ENCODE data around the gene CENPP.

The CENPP gene

DNA sequence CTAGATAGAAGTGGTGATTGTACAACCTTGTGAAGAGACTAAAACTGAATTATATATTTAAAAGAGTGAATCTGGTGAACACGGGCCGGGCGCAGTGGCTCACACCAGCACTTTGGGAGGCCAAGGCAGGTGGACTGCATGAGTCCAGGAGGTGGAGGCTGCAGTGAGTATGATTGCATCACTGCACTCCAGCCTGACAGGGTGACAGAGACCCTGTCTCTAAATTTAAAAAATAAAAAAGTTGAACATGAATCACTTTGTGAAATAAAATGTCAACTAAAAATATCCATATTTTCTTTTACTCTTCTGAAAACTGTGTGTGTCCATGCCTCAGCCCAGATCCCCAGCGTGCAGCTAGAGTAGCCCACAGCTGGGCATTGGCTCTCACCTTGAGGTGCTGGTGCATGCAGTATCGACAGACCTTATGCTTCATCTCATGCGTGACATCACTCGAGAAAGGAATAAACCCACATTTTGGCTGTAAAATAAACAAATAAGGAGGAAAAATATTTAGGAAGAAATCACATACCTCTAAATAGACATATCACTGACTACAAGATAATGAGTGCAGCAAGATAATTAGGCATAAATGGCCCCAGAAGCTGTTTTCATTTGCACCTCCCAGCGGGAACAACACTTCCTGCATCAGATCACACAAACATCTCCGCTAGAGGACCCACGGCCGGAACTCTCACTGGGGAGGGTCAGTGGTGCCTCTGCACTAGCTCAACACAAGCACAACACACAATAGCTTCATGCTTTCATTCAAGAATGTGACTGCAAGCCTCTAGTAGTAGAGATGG is 322.1 kb downstream of the CENPP start:
- TF ChIP-seq, protein P1, sequence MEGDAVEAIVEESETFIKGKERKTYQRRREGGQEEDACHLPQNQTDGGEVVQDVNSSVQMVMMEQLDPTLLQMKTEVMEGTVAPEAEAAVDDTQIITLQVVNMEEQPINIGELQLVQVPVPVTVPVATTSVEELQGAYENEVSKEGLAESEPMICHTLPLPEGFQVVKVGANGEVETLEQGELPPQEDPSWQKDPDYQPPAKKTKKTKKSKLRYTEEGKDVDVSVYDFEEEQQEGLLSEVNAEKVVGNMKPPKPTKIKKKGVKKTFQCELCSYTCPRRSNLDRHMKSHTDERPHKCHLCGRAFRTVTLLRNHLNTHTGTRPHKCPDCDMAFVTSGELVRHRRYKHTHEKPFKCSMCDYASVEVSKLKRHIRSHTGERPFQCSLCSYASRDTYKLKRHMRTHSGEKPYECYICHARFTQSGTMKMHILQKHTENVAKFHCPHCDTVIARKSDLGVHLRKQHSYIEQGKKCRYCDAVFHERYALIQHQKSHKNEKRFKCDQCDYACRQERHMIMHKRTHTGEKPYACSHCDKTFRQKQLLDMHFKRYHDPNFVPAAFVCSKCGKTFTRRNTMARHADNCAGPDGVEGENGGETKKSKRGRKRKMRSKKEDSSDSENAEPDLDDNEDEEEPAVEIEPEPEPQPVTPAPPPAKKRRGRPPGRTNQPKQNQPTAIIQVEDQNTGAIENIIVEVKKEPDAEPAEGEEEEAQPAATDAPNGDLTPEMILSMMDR (IDR thresholded peaks at IDR 0.05; ENCODE audit: control extremely low read depth, extremely low read depth, low read depth, missing control alignments): no peak
- CTCF ChIA-PET: interaction anchor here (0.8 to 1.2 kb wide), 4 partner anchors 9 to 461 kb away, joined by 3 read pairs; no protein-coding TSS in a partner anchor
- no peak for DNase-seq (ENCODE audit: extremely low spot score)
- POLR2A ChIA-PET: no interaction called here

- ChIA-PET POLR2A (no interaction called here), CTCF (interaction anchor here (0.7 to 1.2 kb wide), 6 partner anchors 9 to 507 kb away, joined by 3 read pairs; no protein-coding TSS in a partner anchor)
- TF ChIP-seq, protein P1 (IDR thresholded peaks at IDR 0.05; ENCODE audit: control extremely low read depth, extremely low read depth, low read depth, missing control alignments): no peak
- no peak for DNase-seq (ENCODE audit: extremely low spot score)
Observed at GRCh38 chr9:92648474-92648971, 322.8 kb downstream of the CENPP start.

DNA sequence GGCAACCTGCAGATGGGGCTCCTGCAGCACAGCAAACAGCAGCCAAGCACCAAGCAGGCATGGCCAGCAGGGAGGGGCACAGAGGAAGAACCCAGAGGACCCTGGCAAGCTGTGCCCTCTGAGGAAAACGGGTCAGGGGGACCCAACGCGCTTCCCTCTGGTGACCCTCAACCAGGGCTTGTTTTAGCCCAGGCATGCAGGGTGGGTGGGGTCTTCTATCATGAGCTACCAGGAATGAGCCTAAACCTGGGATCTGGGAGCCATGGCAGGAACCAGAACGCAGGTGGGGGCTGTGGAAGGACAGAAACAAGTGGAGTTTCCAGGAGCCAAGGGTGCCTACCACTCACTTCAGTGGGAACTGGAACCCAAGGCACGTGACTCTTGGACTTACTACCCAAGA is 323.3 kb downstream of the CENPP start:
- no peak for DNase-seq (ENCODE audit: extremely low spot score)
- ChIA-PET POLR2A (no interaction called here), CTCF (interaction anchor here (0.7 to 1.2 kb wide), 5 partner anchors 11 to 508 kb away, joined by 3 read pairs; no protein-coding TSS in a partner anchor)
- TF ChIP-seq, protein P1 (IDR thresholded peaks at IDR 0.05; ENCODE audit: control extremely low read depth, extremely low read depth, low read depth, missing control alignments): no peak

- CTCF ChIA-PET: interaction anchor here (0.8 to 1.2 kb wide), 2 partner anchors 510 to 512 kb away, joined by 3 to 6 read pairs; no protein-coding TSS in a partner anchor
- POLR2A ChIA-PET: no interaction called here
- TF ChIP-seq, protein P1 (IDR thresholded peaks at IDR 0.05; ENCODE audit: control extremely low read depth, extremely low read depth, low read depth, missing control alignments): no peak
- no peak for DNase-seq (ENCODE audit: extremely low spot score)
Observed at GRCh38 chr9:92650296-92650695, 324.5 kb downstream of the CENPP start.

DNA sequence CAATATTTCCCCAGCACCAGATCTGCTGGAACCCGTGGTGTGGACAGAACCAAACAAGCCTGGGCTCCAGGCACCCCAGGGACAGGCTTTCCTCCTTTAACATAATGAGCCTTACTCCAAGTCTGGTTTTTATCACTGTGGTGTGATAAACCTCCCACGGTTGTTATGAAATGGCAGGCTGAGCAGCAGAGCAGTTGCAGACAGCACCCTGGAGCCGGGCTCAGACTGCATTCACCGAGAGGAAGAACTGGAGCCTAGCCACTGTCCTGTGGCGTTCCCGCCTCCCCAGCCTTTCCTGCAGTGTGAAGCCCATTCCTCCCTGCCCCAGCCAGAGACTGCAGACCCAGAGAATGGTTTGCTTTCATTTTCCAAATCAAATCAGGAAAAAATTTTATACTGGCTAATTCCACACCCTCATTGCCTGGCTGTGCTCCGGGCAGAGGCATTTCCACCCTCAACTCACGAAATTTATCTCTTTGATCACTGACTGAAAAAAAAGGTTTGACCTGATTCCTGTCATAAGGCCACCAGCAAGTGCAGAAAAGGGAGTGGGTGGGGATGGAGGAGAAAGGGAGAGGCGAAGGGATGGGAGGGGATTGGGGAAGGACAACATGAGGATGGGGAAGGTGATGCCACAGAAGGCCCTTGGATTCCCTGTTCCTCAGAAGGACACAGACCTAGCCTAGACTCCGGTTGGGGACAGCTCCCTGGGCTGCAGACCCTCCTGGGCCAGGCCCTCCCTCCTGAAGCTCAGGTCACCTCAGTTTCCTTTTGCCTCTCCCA is 325.3 kb downstream of the CENPP start:
- POLR2A ChIA-PET: no interaction called here
- CTCF ChIA-PET: interaction anchor here (0.8 to 1.8 kb wide), 4 partner anchors 17 to 513 kb away, joined by 3 to 6 read pairs (median 4); no protein-coding TSS in a partner anchor
- TF ChIP-seq, protein P1 (IDR thresholded peaks at IDR 0.05; ENCODE audit: control extremely low read depth, extremely low read depth, low read depth, missing control alignments): no peak
- no peak for DNase-seq (ENCODE audit: extremely low spot score)

GRCh38 chr9:92652461-92652860 is 326.7 kb downstream of the CENPP start:
- DNase-seq (ENCODE audit: extremely low spot score): no peak
- CTCF ChIA-PET: interaction anchor here (1.0 to 1.8 kb wide), 2 partner anchors 18 to 53 kb away, joined by 3 to 4 read pairs; no protein-coding TSS in a partner anchor
- TF ChIP-seq, protein P1 (IDR thresholded peaks at IDR 0.05; ENCODE audit: control extremely low read depth, extremely low read depth, low read depth, missing control alignments): no peak
- POLR2A ChIA-PET: no interaction called here
